Stimulated activated CD4-positive, alpha-beta T cell treated with anti-CD3 and anti-CD28 coated beads, Interleukin-2, amount 100 ng/mL, for 24 hours (primary cell): ENCODE measurements around the gene PHACTR2.
"Not testable (repeated sequence)": the region's sequence is repeated elsewhere in the genome, so short reads cannot be mapped to it uniquely, and the experiment has no call there.

Source experiments
- DNase-seq, 2 donors: peaks; one replicate each; pipeline ENCODE4 v3.0.0-alpha.2; 2020

PHACTR2 gene

GRCh38 chr6:143868808-143869207 lies 191.0 kb downstream of the PHACTR2 start:
- not testable (repeated sequence) for DNase-seq

- not testable (repeated sequence) for DNase-seq
Measured at GRCh38 chr6:143871202-143871730, 193.5 kb downstream of the PHACTR2 start.

- no peak for DNase-seq
Measured at GRCh38 chr6:143872201-143872600, 194.4 kb downstream of the PHACTR2 start.

GRCh38 chr6:143873600-143873999 lies 195.8 kb downstream of the PHACTR2 start:
- DNase-seq, result not testable (repeated sequence)

- DNase-seq, result not testable (repeated sequence)
Measured at GRCh38 chr6:143874503-143874902, 196.7 kb downstream of the PHACTR2 start.

GRCh38 chr6:143877584-143878271 lies 200.0 kb downstream of the PHACTR2 start:
- no peak for DNase-seq

- no peak for DNase-seq
Measured at GRCh38 chr6:143878272-143878760, 200.6 kb downstream of the PHACTR2 start.

GRCh38 chr6:143880412-143880811 lies 202.6 kb downstream of the PHACTR2 start:
- DNase-seq, result no peak
